Right lobe of liver (tissue), 4 donors: ENCODE results near the gene UVRAG.

Experiments used
- POLR2A ChIP-seq: fragments of 450-650 bp; IDR thresholded peaks from one replicate; pipeline ENCODE4 v1.6.1; 2017; ENCODE audit warnings: antibody characterized with exemption, mild to moderate bottlenecking
- TF ChIP-seq, protein P1 (sequence below), 4 donors: fragments of 200-600 bp in 3 of 4; fragments of 450-650 bp in 1 of 4; IDR thresholded peaks; one replicate each; pipeline versions ENCODE4 v1.5.1 to v1.8.0; 2016 to 2022; ENCODE audit warnings: antibody characterized with exemption in 4 of 4, mild to moderate bottlenecking in 2 of 4
- donor health status: DM: no; HTN: no; CAD: no.
- donor health status: DM: no; HTN: no; CAD: no.
- donor health status: DM: no; HTN: yes; CAD: no.

DNA sequence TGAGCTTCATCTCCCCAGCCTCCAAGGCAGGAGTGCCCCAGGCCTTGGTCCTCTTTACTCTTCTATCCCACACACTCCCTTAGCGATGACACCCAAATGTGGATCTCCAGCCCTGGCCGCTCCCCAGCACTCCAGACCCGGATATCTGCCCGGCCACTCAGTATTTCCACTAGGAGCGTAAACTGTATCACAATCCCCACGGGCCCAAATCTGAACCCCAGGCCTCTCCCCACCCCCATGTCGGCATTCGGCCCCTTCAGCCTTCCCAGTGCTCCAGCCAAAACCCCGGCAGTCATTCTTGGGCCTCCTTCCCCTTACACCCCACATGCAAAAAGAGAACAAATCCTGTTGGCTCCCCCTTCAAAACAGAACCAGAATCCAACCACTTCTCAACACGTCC is 370.5 kb downstream of the UVRAG start:
- TF ChIP-seq, protein P1, sequence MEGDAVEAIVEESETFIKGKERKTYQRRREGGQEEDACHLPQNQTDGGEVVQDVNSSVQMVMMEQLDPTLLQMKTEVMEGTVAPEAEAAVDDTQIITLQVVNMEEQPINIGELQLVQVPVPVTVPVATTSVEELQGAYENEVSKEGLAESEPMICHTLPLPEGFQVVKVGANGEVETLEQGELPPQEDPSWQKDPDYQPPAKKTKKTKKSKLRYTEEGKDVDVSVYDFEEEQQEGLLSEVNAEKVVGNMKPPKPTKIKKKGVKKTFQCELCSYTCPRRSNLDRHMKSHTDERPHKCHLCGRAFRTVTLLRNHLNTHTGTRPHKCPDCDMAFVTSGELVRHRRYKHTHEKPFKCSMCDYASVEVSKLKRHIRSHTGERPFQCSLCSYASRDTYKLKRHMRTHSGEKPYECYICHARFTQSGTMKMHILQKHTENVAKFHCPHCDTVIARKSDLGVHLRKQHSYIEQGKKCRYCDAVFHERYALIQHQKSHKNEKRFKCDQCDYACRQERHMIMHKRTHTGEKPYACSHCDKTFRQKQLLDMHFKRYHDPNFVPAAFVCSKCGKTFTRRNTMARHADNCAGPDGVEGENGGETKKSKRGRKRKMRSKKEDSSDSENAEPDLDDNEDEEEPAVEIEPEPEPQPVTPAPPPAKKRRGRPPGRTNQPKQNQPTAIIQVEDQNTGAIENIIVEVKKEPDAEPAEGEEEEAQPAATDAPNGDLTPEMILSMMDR (IDR thresholded peaks at IDR 0.05): no peak
- TF ChIP-seq POLR2A: no peak
